Ovary (tissue), 3 donors: ENCODE results near the gene RPS6KA1.

ENCODE experiments used
- CTCF ChIP-seq, 3 donors: fragments of 450-650 bp in 2 of 3; fragments of 200-600 bp in 1 of 3; IDR thresholded peaks; one replicate each; pipeline versions ENCODE4 v1.5.1 to v1.8.0; 2016 to 2022; ENCODE audit warnings: antibody characterized with exemption in 3 of 3, mild to moderate bottlenecking in 1 of 3
- EP300 ChIP-seq: sonication (generic); formaldehyde crosslinking; IDR thresholded peaks from one replicate; pipeline ENCODE4 v1.6.1; 2017; ENCODE audit warnings: antibody characterized with exemption
- POLR2A ChIP-seq: fragments of 450-650 bp; IDR thresholded peaks from one replicate; pipeline ENCODE4 v1.6.1; 2017; ENCODE audit warnings: antibody characterized with exemption, mild to moderate bottlenecking, moderate library complexity
- donor health status: DM: no; HTN: no; CAD: no.

- no peak for TF ChIP-seq CTCF (IDR thresholded peaks at IDR 0.05)
- TF ChIP-seq EP300: no peak
- no peak for TF ChIP-seq POLR2A
Measured at GRCh38 chr1:26608895-26609294, 79.3 kb downstream of the RPS6KA1 start.
